DMS114 treated with DMSO at 0.1 percent for 48 hours (cell line): Measurements from ENCODE around the gene DNA2.
"Not testable (repeated sequence)": the region's sequence is repeated elsewhere in the genome, so short reads cannot be mapped to it uniquely, and the experiment has no call there.

Experiments
- DNase-seq: peaks from one replicate; lab custom pipeline; 2025; ENCODE audit not compliant: unreplicated experiment; lab: John Stamatoyannopoulos, UW

The DNA2 gene

GRCh38 chr10:68471586-68472408 lies at the start of gene DNA2:
Gene DNA2, minus strand, starts transcription at chr10:68471973. Its CDS starts 109 bp downstream, at chr10:68471864.
- peak; percentile 80 for DNase-seq

- not testable (repeated sequence) for DNase-seq
These were observed 46.8 kb upstream of the DNA2 start for GRCh38 chr10:68518609-68519008.

GRCh38 chr10:68517188-68517587 lies 45.4 kb upstream of the DNA2 start:
- DNase-seq: no peak

GRCh38 chr10:68516766-68517165 lies 45.0 kb upstream of the DNA2 start:
- DNase-seq: no peak

- not testable (repeated sequence) for DNase-seq
These were observed 44.4 kb upstream of the DNA2 start for GRCh38 chr10:68516216-68516615.

- DNase-seq: no peak
These were observed 36.3 kb upstream of the DNA2 start for GRCh38 chr10:68508090-68508489.

- DNase-seq: no peak
These were observed 34.6 kb upstream of the DNA2 start for GRCh38 chr10:68506411-68506810.

- no peak for DNase-seq
These were observed 31.1 kb upstream of the DNA2 start for GRCh38 chr10:68502846-68503245.

GRCh38 chr10:68501691-68502090 lies 29.9 kb upstream of the DNA2 start:
- no peak for DNase-seq

GRCh38 chr10:68499544-68499943 lies 27.8 kb upstream of the DNA2 start:
- DNase-seq: no peak

GRCh38 chr10:68496072-68496471 lies 24.3 kb upstream of the DNA2 start:
- no peak for DNase-seq

- DNase-seq: no peak
These were observed 20.3 kb upstream of the DNA2 start for GRCh38 chr10:68492118-68492517.

- DNase-seq: no peak
These were observed 18.1 kb upstream of the DNA2 start for GRCh38 chr10:68489919-68490318.

GRCh38 chr10:68474021-68474420 lies 2.2 kb upstream of the DNA2 start:
- DNase-seq: no peak

- DNase-seq: no peak
These were observed 649 bp downstream of the DNA2 start for GRCh38 chr10:68471063-68471585.

GRCh38 chr10:68470300-68470699 lies 1.5 kb downstream of the DNA2 start:
- DNase-seq: no peak

GRCh38 chr10:68469838-68470237 lies 1.9 kb downstream of the DNA2 start:
- DNase-seq: no peak

GRCh38 chr10:68464729-68465128 lies 7.0 kb downstream of the DNA2 start:
- not testable (repeated sequence) for DNase-seq

GRCh38 chr10:68463365-68464093 lies 8.2 kb downstream of the DNA2 start:
- DNase-seq: no peak

- DNase-seq: no peak
These were observed 9.2 kb downstream of the DNA2 start for GRCh38 chr10:68462536-68462935.

GRCh38 chr10:68461032-68461431 lies 10.7 kb downstream of the DNA2 start:
- DNase-seq: no peak

- not testable (repeated sequence) for DNase-seq
These were observed 22.1 kb downstream of the DNA2 start for GRCh38 chr10:68449698-68450097.
